GM23248 (cell line): ENCODE data around the gene GP9.

Source experiments
- EZH2 ChIP-seq: fragments of 200-600 bp; sonication (generic); IDR thresholded peaks from 2 replicates; pipeline ENCODE4 v1.6.1; 2018; ENCODE audit warnings: antibody characterized with exemption, mild to moderate bottlenecking; ENCODE audit not compliant: insufficient read depth, poor library complexity, severe bottlenecking
- EZH2phosphoT487 ChIP-seq: fragments of 200-600 bp; sonication (generic); IDR thresholded peaks from 2 replicates; pipeline ENCODE4 v1.6.1; 2018; ENCODE audit warnings: antibody characterized with exemption, moderate library complexity, mild to moderate bottlenecking, low read depth; ENCODE audit not compliant: insufficient read depth

DNA sequence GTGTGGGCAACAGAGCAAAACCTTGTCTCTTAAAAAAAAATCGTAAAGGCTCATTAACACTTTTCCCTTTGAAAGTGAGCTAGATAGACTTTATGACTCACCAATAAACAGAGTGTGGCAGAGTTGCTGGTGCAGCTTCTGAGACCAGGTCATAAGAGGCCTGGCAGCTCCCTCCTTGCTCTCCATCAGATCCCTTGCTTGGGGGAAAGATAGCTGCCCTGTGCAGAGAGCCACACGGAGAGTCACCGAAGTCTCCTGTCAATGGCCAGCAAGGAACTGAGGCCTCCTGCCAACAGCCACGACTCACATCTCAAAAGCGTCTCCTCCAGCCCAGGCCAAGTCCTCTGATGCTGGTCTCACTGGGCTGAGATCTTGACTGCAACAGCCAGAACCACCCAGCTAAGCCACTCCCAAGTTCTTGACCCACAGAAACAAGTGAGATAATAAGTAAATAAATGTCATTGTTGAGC, 8.7 kb upstream of the GP9 start:
- TF ChIP-seq EZH2 (no peak), EZH2phosphoT487 (no peak)
